Activated B cell treated with CpG ODN at 0.5 μM for 24 hours (primary cell): ENCODE measurements around the gene SPTA1. TPM values are rescaled to one million over a fixed set of nuclear protein-coding genes. Genes with fewer than 3 reads are reported as not detected.

Experiments used
- ATAC-seq: fragments of 200-7000 bp; cut with Tn5 transposase; one replicate; pipeline ENCODE4 v1.10.0; 2021; ENCODE audit warnings: low read depth, mild to moderate bottlenecking, moderate library complexity
- CTCF ChIA-PET: fragments of 350-600 bp; sonication (Branson Sonifier 250); formaldehyde crosslinking; loops from one replicate; lab custom pipeline; 2021; ENCODE audit warnings: antibody characterized with exemption; lab: Charles Lee
- POLR2A ChIA-PET: fragments of 350-600 bp; sonication (Branson Sonifier 250); formaldehyde crosslinking; loops from one replicate; lab custom pipeline; 2021; ENCODE audit warnings: antibody characterized with exemption; lab: Charles Lee
- DNase-seq: peaks from one replicate; pipeline ENCODE4 v3.0.0; 2022
- H3K27ac Mint-ChIP-seq: one replicate; pipeline ENCODE4 v1.8.0; 2020; ENCODE audit warnings: mixed read lengths
- H3K27me3 Mint-ChIP-seq: one replicate; pipeline ENCODE4 v1.8.0; 2021; ENCODE audit warnings: mixed read lengths
- H3K36me3 Mint-ChIP-seq: one replicate; pipeline ENCODE4 v1.8.0; 2021; ENCODE audit warnings: low read depth, mixed read lengths
- H3K4me1 Mint-ChIP-seq: one replicate; pipeline ENCODE4 v1.8.0; 2021; ENCODE audit warnings: mixed read lengths
- H3K4me3 Mint-ChIP-seq: one replicate; pipeline ENCODE4 v1.8.0; 2020; ENCODE audit warnings: mild to moderate bottlenecking, mixed read lengths
- H3K9me3 Mint-ChIP-seq: one replicate; pipeline ENCODE4 v1.8.0; 2020; ENCODE audit warnings: mixed read lengths
- intact Hi-C: fragments of 100-400 bp; cut with micrococcal nuclease; formaldehyde crosslinking; loops from one replicate; pipeline ENCODE4 v1.15.1; 2024
- total RNA-seq: library from RNA; stranded (reverse); gene quantifications from 2 replicates; pipeline ENCODE4 v1.2.3, GENCODE V29; 2022
- TF ChIP-seq, protein P1 (sequence below): fragments of 200-600 bp; IDR thresholded peaks from one replicate; pipeline ENCODE4 v1.8.0; 2022; ENCODE audit warnings: antibody characterized with exemption, mild to moderate bottlenecking

SPTA1 gene
- total RNA-seq, 1 donor from 2014 or later: not detected

DNA sequence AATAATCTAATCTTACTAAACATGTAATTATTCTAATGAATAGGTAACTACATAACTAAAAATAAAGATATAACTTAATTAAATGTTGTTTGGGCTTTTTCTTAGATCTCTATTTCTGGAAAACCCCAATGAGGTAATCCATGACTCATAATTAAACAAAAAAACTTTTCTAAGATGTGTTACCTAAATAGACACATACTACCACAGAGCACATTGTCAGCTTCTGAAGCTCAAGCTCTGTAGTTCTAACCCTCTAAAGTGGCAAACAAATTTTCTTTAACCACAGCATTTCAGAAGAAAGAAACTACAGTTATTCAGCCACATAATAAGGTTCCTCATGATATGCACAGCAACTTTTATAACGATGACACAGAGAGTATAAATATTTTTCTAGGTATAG is 29.8 kb upstream of the SPTA1 start:
- no peaks in the 10 kb centered on the region for H3K4me1 Mint-ChIP-seq
- TF ChIP-seq, protein P1, sequence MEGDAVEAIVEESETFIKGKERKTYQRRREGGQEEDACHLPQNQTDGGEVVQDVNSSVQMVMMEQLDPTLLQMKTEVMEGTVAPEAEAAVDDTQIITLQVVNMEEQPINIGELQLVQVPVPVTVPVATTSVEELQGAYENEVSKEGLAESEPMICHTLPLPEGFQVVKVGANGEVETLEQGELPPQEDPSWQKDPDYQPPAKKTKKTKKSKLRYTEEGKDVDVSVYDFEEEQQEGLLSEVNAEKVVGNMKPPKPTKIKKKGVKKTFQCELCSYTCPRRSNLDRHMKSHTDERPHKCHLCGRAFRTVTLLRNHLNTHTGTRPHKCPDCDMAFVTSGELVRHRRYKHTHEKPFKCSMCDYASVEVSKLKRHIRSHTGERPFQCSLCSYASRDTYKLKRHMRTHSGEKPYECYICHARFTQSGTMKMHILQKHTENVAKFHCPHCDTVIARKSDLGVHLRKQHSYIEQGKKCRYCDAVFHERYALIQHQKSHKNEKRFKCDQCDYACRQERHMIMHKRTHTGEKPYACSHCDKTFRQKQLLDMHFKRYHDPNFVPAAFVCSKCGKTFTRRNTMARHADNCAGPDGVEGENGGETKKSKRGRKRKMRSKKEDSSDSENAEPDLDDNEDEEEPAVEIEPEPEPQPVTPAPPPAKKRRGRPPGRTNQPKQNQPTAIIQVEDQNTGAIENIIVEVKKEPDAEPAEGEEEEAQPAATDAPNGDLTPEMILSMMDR: no peak
- CTCF ChIA-PET: no interaction called here
- DNase-seq (no peak), ATAC-seq (no peak)
- H3K36me3 Mint-ChIP-seq: no peaks in the 10 kb centered on the region
- POLR2A ChIA-PET: no interaction called here
- H3K9me3 Mint-ChIP-seq: no peaks in the 10 kb centered on the region
- H3K27me3 Mint-ChIP-seq: peaks cover 25% of the 10 kb centered on the region
- intact Hi-C loops: no loop called here
- H3K27ac Mint-ChIP-seq: no peak overlapping the region
- H3K4me3 Mint-ChIP-seq: no peak overlapping the region

DNA sequence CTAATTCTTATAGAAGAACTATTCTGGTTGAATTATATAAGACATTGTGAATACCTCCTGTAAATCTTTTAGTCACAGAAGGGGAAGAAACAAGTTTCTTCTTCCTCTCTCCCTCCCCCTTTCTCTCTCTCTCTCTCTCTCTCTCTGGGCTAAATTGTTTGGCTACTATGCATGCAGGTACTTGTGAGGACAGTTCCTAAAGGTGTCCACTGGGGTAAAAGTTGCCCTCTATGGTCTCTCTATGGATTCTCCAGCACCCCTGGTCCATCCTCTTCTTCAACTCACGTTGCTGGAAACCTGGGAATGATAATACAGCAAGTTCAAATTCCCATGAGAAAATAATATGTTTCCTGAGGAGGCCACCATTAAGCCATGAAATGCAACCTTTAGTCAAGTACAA is 28.2 kb upstream of the SPTA1 start:
- no peak overlapping the region for H3K4me3 Mint-ChIP-seq
- no peaks in the 10 kb centered on the region for H3K36me3 Mint-ChIP-seq
- no peaks in the 10 kb centered on the region for H3K4me1 Mint-ChIP-seq
- ATAC-seq: no peak
- intact Hi-C loops: no loop called here
- DNase-seq: no peak
- ChIA-PET POLR2A (no interaction called here), CTCF (no interaction called here)
- peaks cover 29% of the 10 kb centered on the region for H3K27me3 Mint-ChIP-seq
- H3K9me3 Mint-ChIP-seq: no peaks in the 10 kb centered on the region
- no peak overlapping the region for H3K27ac Mint-ChIP-seq
- TF ChIP-seq, protein P1: no peak

DNA sequence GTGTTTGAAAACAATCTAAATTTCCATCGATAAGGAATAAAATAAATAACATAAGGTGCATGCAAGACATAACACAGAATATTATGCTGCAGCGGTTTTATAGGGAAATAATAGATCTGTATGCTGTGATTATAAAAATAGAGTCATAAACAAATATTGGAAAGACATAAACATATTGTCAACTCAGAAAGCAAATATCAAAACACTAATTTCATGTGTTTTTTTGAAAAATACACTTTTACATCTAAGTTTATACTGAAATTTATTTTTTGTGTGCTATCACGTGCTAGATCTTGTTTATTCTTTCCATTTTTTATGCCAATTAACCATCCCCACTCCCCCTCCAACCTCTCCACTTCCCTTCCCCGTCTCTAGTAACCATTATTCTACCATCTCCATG is 24.6 kb upstream of the SPTA1 start:
- Mint-ChIP-seq H3K4me3 (no peak overlapping the region), H3K27ac (no peak overlapping the region), H3K36me3 (no peaks in the 10 kb centered on the region), H3K4me1 (no peaks in the 10 kb centered on the region), H3K27me3 (peaks cover 21% of the 10 kb centered on the region), H3K9me3 (no peaks in the 10 kb centered on the region)
- POLR2A ChIA-PET: no interaction called here
- TF ChIP-seq, protein P1: no peak
- DNase-seq: no peak
- intact Hi-C loops: no loop called here
- no peak for ATAC-seq
- CTCF ChIA-PET: no interaction called here

DNA sequence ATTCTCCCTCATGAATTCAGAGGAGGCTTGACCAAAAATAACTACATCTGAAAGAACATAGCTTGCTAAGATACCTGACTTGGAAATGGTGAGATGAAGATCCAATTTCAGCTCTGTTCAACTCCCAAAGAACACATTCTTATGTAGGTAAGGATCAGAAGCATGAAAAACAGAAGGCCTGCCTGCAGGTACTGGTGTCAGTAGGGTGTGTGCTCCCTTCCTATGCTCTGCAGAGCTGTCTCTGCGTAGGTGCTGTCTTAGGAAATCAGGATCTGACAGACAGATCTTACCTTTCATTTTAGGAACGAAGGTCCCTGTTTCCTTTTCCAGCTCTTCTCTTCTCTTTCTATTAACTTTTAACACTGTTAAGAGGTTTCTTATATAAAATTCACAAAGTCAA is 19.6 kb upstream of the SPTA1 start:
- Mint-ChIP-seq H3K4me3 (no peak overlapping the region), H3K27me3 (peaks cover 5% of the 10 kb centered on the region), H3K9me3 (no peaks in the 10 kb centered on the region), H3K27ac (no peak overlapping the region), H3K36me3 (no peaks in the 10 kb centered on the region), H3K4me1 (no peaks in the 10 kb centered on the region)
- intact Hi-C loops: no loop called here
- CTCF ChIA-PET: no interaction called here
- POLR2A ChIA-PET: no interaction called here
- TF ChIP-seq, protein P1: no peak
- ATAC-seq (no peak), DNase-seq (no peak)

DNA sequence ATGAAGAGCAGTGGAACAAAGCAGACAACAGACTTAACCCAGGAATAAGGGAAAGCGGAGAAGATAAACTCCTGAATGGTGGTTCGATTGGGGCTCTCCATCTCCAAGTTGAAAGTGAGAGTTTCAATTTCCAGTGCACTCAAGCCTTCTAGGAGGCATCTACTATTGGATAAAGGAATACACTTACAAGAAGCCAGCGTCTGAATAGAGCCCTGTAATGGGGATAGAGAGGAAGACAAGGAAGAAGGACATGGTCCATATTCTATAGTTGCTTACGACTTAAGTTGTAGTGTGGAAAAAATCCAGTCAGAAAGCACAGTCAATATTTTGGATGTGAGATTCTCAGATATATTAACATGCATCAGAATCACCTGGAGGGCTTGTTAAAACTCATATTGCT is 14.0 kb upstream of the SPTA1 start, which contains the start of gene OR6K2:
Gene OR6K2, minus strand, starts transcription at position 101 of the 400 bp plus-strand sequence. Its CDS starts 0 bp downstream, at position 101.
- intact Hi-C loops: no loop called here
- no peaks in the 10 kb centered on the region for H3K36me3 Mint-ChIP-seq
- H3K4me3 Mint-ChIP-seq: no peak within 1 kb of the TSS
- CTCF ChIA-PET: no interaction called here
- DNase-seq (no peak), ATAC-seq (no peak)
- H3K27ac Mint-ChIP-seq: no peak within 1 kb of the TSS
- POLR2A ChIA-PET: no interaction called here
- no peaks in the 10 kb centered on the region for H3K9me3 Mint-ChIP-seq
- H3K27me3 Mint-ChIP-seq: peaks cover 6% of the 10 kb centered on the region
- TF ChIP-seq, protein P1: no peak
- no peaks in the 10 kb centered on the region for H3K4me1 Mint-ChIP-seq
